Right cardiac atrium (tissue), 5 donors: ENCODE data around the gene OR2AG1. TPM values are rescaled to one million over a fixed set of nuclear protein-coding genes. Genes with fewer than 3 reads are reported as not detected.

ENCODE experiments used
- ATAC-seq, 2 donors: fragments of 200-7000 bp; cut with Tn5 transposase; one replicate each; pipeline versions ENCODE4 v1.8.0 to v1.9.1; 2020; ENCODE audit warnings: moderate library complexity in 2 of 2, mild to moderate bottlenecking in 1 of 2
- DNase-seq, 3 donors: peaks; one replicate each; pipeline ENCODE4 v3.0.0-alpha.2; 2020
- H3K27ac ChIP-seq: one replicate; pipeline ENCODE4 v1.5.1; 2013; ENCODE audit warnings: mild to moderate bottlenecking, low read length, control low read depth, moderate library complexity
- H3K27me3 ChIP-seq: one replicate; pipeline ENCODE4 v1.6.1; 2013; ENCODE audit not compliant: control insufficient read depth, insufficient read depth
- H3K4me1 ChIP-seq: one replicate; pipeline ENCODE4 v1.6.1; 2013; ENCODE audit warnings: low read length; ENCODE audit not compliant: control insufficient read depth, insufficient read depth
- H3K4me3 ChIP-seq: one replicate; pipeline ENCODE4 v1.5.1; 2013; ENCODE audit warnings: low read length, control low read depth
- H3K9me3 ChIP-seq: one replicate; pipeline ENCODE4 v1.6.1; 2013; ENCODE audit warnings: low read length; ENCODE audit not compliant: control insufficient read depth
- WGBS: extraction: QIAGEN DNeasy Blood & Tissue Kit; methylation state at CpG from one replicate; pipeline ENCODE4 v1.1.7; 2013; 5-methylcytosine and 5-hydroxymethylcytosine counted together
- intact Hi-C, 4 donors: fragments of 100-400 bp; cut with DNase I; formaldehyde crosslinking; loops; one replicate each; pipeline versions ENCODE4 v1.11.0 to v1.14.0; 2022 to 2023
- polyA plus RNA-seq: library from polyadenylated mRNA; stranded (reverse); fragments of 200-250 nt; gene quantifications from one replicate; pipeline ENCODE4 v1.2.3, GENCODE V29; 2013
- total RNA-seq, 4 donors: library from RNA; stranded (reverse); fragmentation: NEBNext Ultra II Directional; extraction: Animal tissue kit (Norgen Biotek cat#: 25700); gene quantifications; one replicate each; pipeline ENCODE4 v1.2.1, GENCODE V29; 2021
- donor health status: healthy with polysubstance abuse.
- donor health status: DM: no; HTN: yes; CAD: no.
- donor health status: DM: no; HTN: no; CAD: no.
- donor health status: DM: no; HTN: yes; CAD: no; lungs with severe emphysema.
- donor health status: DM: yes; HTN: yes; CAD: no.

OR2AG1 gene
- total and polyA plus RNA-seq, 5 donors, result not detected

- Histone ChIP-seq H3K4me3 (peak overlapping the region; percentile 39), H3K27me3 (no peaks in the 10 kb centered on the region), H3K4me1 (no peaks in the 10 kb centered on the region), H3K9me3 (no peaks in the 10 kb centered on the region), H3K27ac (peak overlapping the region; percentile 84)
- WGBS, result 36% methylated on average over 5 of the region's 5 CpGs
- ATAC-seq, result peak; percentile 64
- DNase-seq, result no peak
- intact Hi-C loops, result no loop called here
Observed at GRCh38 chr11:6746086-6746618, 36.7 kb upstream of the OR2AG1 start.

GRCh38 chr11:6746626-6747025 is 36.2 kb upstream of the OR2AG1 start:
- H3K27me3 ChIP-seq, result no peaks in the 10 kb centered on the region
- H3K4me1 ChIP-seq, result no peaks in the 10 kb centered on the region
- WGBS, result 61% methylated on average over 1 of the region's 1 CpG
- H3K4me3 ChIP-seq, result peak overlapping the region; percentile 39
- intact Hi-C loops, result no loop called here
- DNase-seq (no peak), ATAC-seq (peak in 1 of 2 donors; percentile 11)
- H3K9me3 ChIP-seq, result no peaks in the 10 kb centered on the region
- H3K27ac ChIP-seq, result peak overlapping the region; percentile 84

DNA sequence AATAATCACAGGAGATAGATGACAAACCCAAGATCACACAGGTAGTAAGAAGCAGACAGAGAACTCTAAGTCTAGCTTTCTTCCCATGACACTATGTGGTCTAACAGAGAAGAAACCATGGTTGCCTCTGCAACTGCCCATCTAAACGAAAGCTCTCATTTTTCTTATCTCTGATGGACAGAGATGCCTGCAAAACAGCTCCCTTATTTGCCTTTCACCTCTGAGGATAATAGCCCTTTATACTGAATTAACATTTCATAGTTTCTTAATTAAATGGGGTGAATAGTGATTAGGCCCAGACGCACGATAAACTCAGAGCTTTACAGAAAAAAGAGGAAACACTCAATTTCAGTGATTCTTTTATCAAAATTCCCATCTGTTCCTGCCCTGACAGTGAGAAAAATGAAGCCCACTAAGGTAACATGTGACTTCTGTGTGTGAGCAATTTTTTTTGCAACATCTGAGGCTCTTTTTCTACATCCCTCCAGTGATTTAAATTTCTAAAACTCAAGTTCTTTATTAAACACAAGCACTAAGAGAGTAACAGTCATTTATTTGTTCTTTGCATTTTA is 35.6 kb upstream of the OR2AG1 start:
- Histone ChIP-seq H3K27ac (no peak overlapping the region), H3K27me3 (no peaks in the 10 kb centered on the region), H3K4me3 (no peak overlapping the region), H3K9me3 (no peaks in the 10 kb centered on the region), H3K4me1 (no peaks in the 10 kb centered on the region)
- intact Hi-C loops, result no loop called here
- WGBS, result 63% methylated on average over 3 of the region's 3 CpGs
- ATAC-seq (no peak), DNase-seq (no peak)

- ATAC-seq, result peak; percentile 57 to 60
- intact Hi-C loops, result no loop called here
Observed at GRCh38 chr11:6755303-6755952, 27.4 kb upstream of the OR2AG1 start.

DNA sequence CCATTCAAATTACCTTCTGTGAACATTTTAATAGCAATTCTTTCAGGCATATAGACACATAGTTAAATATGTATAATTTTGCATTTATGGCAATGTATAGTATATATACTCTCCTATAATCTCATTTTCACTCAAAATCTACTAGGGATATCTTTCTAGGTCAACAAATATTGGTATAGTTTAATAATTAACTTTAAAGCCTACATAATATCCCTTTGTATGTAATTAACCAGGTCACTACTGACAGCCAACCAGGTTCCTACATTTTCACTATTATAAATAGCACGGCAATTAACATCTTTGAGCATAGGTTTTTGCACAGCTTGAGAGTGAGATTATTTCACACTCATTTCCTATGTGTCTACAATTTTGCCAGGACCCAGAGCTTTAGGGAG is 26.9 kb upstream of the OR2AG1 start:
- no peaks in the 10 kb centered on the region for H3K4me1 ChIP-seq
- DNase-seq, result no peak
- H3K27me3 ChIP-seq, result no peaks in the 10 kb centered on the region
- H3K9me3 ChIP-seq, result no peaks in the 10 kb centered on the region
- no peak for ATAC-seq
- no peak overlapping the region for H3K4me3 ChIP-seq
- intact Hi-C loops, result no loop called here
- 92% methylated on average over 1 of the region's 1 CpG for WGBS
- no peak overlapping the region for H3K27ac ChIP-seq

More at GRCh38 chr11:6755303-6755952, 27.4 kb upstream of the OR2AG1 start:
- H3K27ac ChIP-seq, result no peak overlapping the region
- 5% methylated on average over 5 of the region's 5 CpGs for WGBS
- no peak for DNase-seq
- H3K9me3 ChIP-seq, result no peaks in the 10 kb centered on the region
- H3K27me3 ChIP-seq, result no peaks in the 10 kb centered on the region
- H3K4me1 ChIP-seq, result no peaks in the 10 kb centered on the region
- no peak overlapping the region for H3K4me3 ChIP-seq

DNA sequence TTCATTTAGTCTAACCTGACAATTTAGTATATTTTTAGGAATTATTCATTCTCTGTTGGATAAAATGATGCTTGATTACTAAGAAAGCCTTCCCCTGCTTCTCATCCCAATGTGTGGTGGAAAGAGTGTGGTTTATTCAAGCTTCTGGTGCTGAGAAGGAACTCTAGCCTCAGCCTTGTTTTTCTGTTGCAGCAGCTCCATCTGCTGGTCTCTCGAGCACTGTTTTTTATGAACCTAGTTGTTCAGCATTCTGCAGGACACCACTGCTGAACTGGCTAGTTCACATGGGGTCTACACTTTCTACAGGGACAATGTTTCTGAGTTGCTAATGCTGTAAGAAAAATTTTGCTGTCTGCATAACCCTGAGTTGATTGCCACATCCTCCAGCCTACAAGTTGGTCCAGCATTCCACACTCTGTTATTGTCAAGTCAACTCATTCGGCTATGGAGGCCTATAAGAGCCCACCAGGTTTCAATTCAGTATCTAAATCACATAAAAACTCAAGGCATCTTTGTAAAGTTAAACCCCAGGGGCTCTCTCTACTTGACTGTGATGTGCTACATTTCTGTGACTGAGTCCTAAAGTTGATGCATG is 25.4 kb upstream of the OR2AG1 start:
- Histone ChIP-seq H3K27ac (no peak overlapping the region), H3K27me3 (no peaks in the 10 kb centered on the region), H3K4me3 (no peak overlapping the region), H3K9me3 (no peaks in the 10 kb centered on the region), H3K4me1 (no peaks in the 10 kb centered on the region)
- intact Hi-C loops, result no loop called here
- 50% methylated on average over 2 of the region's 2 CpGs for WGBS
- peak; percentile 72 to 82 for ATAC-seq
- peak in 2 of 3 donors; percentile 36 to 67 for DNase-seq

- 81% methylated on average over 4 of the region's 4 CpGs for WGBS
Observed at GRCh38 chr11:6771926-6772893, 10.6 kb upstream of the OR2AG1 start, which contains the start of gene OR2AG2. TSS of gene OR2AG2 (minus strand) at chr11:6771976. CDS start at chr11:6768957, 3,019 bp downstream.

DNA sequence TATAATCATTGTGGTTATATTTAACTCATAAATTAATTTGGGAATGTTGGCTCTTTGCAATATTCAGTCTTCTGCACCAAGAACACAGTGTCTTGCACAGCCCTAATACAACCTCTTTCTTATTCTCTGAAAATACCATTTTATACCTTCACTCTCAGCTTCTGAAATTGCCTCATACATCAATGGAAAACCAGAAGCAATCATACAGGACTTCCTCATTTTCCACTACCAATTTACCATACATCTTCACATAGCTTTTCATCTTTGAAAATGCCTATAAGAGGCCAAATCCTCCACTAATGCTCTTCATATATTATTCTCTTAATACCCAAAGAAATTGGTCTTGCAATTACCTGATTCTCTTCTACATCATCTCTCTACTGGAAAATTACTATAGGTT is 4.3 kb upstream of the OR2AG1 start:
- Histone ChIP-seq H3K27ac (no peak overlapping the region), H3K9me3 (no peaks in the 10 kb centered on the region), H3K4me1 (no peaks in the 10 kb centered on the region), H3K4me3 (no peak overlapping the region), H3K27me3 (no peaks in the 10 kb centered on the region)
- intact Hi-C loops, result no loop called here
- ATAC-seq (no peak), DNase-seq (no peak)

More at GRCh38 chr11:6771926-6772893, 10.6 kb upstream of the OR2AG1 start, which contains the start of gene OR2AG2:
- Histone ChIP-seq H3K27ac (no peak within 1 kb of the TSS), H3K4me3 (no peak within 1 kb of the TSS), H3K27me3 (no peaks in the 10 kb centered on the region), H3K9me3 (no peaks in the 10 kb centered on the region), H3K4me1 (no peaks in the 10 kb centered on the region)
- ATAC-seq (no peak), DNase-seq (no peak)
- intact Hi-C loops, result no loop called here

DNA sequence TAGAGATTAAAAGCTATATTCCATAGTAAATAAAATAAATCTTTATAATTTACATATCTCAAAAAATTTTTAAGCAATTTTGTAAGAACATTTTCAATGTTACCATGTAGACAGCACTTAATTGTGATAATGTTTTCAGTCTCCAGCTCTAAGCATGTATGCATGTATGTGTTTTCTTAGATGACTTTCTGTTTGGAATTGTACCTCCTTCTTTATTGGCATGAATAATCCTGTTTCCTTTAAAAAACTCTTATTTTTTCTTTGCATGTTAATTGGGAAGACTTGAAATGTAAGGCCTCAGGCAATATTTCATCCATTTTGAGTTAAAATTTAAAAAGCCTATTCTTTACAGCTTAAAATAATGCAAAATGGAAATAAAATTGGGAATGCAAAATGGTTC is 2.0 kb upstream of the OR2AG1 start:
- H3K27me3 ChIP-seq, result no peaks in the 10 kb centered on the region
- H3K4me3 ChIP-seq, result no peak overlapping the region
- no peak overlapping the region for H3K27ac ChIP-seq
- intact Hi-C loops, result no loop called here
- DNase-seq (no peak), ATAC-seq (no peak)
- H3K4me1 ChIP-seq, result no peaks in the 10 kb centered on the region
- no peaks in the 10 kb centered on the region for H3K9me3 ChIP-seq

DNA sequence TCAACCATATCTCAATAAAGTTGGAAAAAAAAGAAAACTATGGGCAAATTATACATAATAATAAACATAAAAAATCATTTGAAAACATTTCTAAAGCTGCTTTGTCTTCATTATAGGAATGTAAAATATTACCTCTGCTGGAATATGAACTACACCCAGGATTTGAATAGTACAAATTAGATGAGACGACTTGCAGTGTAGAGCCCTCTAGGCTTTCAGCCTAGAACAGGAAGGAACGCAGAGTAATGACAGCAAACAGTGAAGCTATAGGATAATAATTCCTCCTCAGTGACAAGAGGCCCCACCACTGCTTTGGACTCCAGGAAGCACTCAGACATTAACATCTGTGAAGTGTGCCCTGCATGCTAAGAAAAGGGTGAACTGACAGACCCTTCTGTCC is 7.7 kb downstream of the OR2AG1 start:
- 73% methylated on average over 2 of the region's 2 CpGs for WGBS
- Histone ChIP-seq H3K27me3 (no peaks in the 10 kb centered on the region), H3K9me3 (no peaks in the 10 kb centered on the region), H3K4me3 (no peak overlapping the region), H3K4me1 (no peaks in the 10 kb centered on the region), H3K27ac (no peak overlapping the region)
- DNase-seq (no peak), ATAC-seq (no peak)
- intact Hi-C loops, result no loop called here
